ENCODE results near the gene WDPCP. TPM values are rescaled to one million over a fixed set of nuclear protein-coding genes. Genes with fewer than 3 reads are reported as not detected.

The WDPCP gene
- total RNA-seq, 4 donors from 2014 or later = 7.2 to 47.3 (median 13.0) TPM

GRCh38 chr2:63270717-63271116 lies 317.6 kb downstream of the WDPCP start:
- H3K27ac ChIP-seq = no peak overlapping the region
- TF ChIP-seq CTCF (IDR thresholded peaks at IDR 0.05 in 4 of 5, conservative IDR thresholded peaks at IDR 0.05 in 1 of 5) (no peak), POLR2A (IDR thresholded peaks at IDR 0.05) (no peak)
- H3K4me1 ChIP-seq = no peaks in the 10 kb centered on the region
- H3K27me3 ChIP-seq = no peaks in the 10 kb centered on the region
- H3K9me3 ChIP-seq = peaks cover 0 to 11% (median 0%) of the 10 kb centered on the region in 3 donors
- no peak for ATAC-seq
- intact Hi-C loops (cut with DNase I; ENCODE audit: low total_unique reads) = no loop called here
- in situ Hi-C loops (cut with MboI; ENCODE audit: low sequenced_read_pairs in 4 of 4) = no loop called here
- no peak overlapping the region for H3K4me3 ChIP-seq
- DNase-seq = no peak
- H3K36me3 ChIP-seq = no peaks in the 10 kb centered on the region

GRCh38 chr2:63268946-63269345 lies 319.3 kb downstream of the WDPCP start:
- H3K4me1 ChIP-seq = no peaks in the 10 kb centered on the region
- no peak for ATAC-seq
- peaks cover 0 to 11% (median 0%) of the 10 kb centered on the region in 3 donors for H3K9me3 ChIP-seq
- H3K27me3 ChIP-seq = no peaks in the 10 kb centered on the region
- H3K27ac ChIP-seq = no peak overlapping the region
- intact Hi-C loops (cut with DNase I; ENCODE audit: low total_unique reads) (no loop called here), in situ Hi-C loops (cut with MboI; ENCODE audit: low sequenced_read_pairs in 4 of 4) (no loop called here)
- DNase-seq = no peak
- TF ChIP-seq CTCF (IDR thresholded peaks at IDR 0.05 in 4 of 5, conservative IDR thresholded peaks at IDR 0.05 in 1 of 5) (no peak), POLR2A (IDR thresholded peaks at IDR 0.05) (no peak)
- H3K4me3 ChIP-seq = no peak overlapping the region
- H3K36me3 ChIP-seq = no peaks in the 10 kb centered on the region

GRCh38 chr2:63261137-63261621 lies 327.1 kb downstream of the WDPCP start:
- DNase-seq = no peak
- Histone ChIP-seq H3K36me3 (no peaks in the 10 kb centered on the region), H3K27me3 (no peaks in the 10 kb centered on the region), H3K4me1 (no peaks in the 10 kb centered on the region), H3K9me3 (no peaks in the 10 kb centered on the region), H3K4me3 (no peak overlapping the region), H3K27ac (no peak overlapping the region)
- TF ChIP-seq CTCF (IDR thresholded peaks at IDR 0.05 in 4 of 5, conservative IDR thresholded peaks at IDR 0.05 in 1 of 5) (no peak), POLR2A (IDR thresholded peaks at IDR 0.05) (no peak)
- no peak for ATAC-seq
- in situ Hi-C loops (cut with MboI; ENCODE audit: low sequenced_read_pairs in 4 of 4) = no loop called here
- intact Hi-C loops (cut with DNase I; ENCODE audit: low total_unique reads) = no loop called here

- no peak overlapping the region for H3K27ac ChIP-seq
- TF ChIP-seq CTCF (IDR thresholded peaks at IDR 0.05 in 4 of 5, conservative IDR thresholded peaks at IDR 0.05 in 1 of 5) = no peak
- TF ChIP-seq POLR2A (IDR thresholded peaks at IDR 0.05) = no peak
- H3K4me3 ChIP-seq = no peak overlapping the region
- H3K36me3 ChIP-seq = no peaks in the 10 kb centered on the region
- intact Hi-C loops (cut with DNase I; ENCODE audit: low total_unique reads) (no loop called here), in situ Hi-C loops (cut with MboI; ENCODE audit: low sequenced_read_pairs in 4 of 4) (no loop called here)
- no peaks in the 10 kb centered on the region for H3K9me3 ChIP-seq
- H3K27me3 ChIP-seq = no peaks in the 10 kb centered on the region
- DNase-seq (no peak), ATAC-seq (no peak)
- no peaks in the 10 kb centered on the region for H3K4me1 ChIP-seq
Measured at GRCh38 chr2:63257473-63257872, 330.8 kb downstream of the WDPCP start.

- Histone ChIP-seq H3K36me3 (no peaks in the 10 kb centered on the region), H3K4me3 (no peak overlapping the region), H3K4me1 (no peaks in the 10 kb centered on the region), H3K27me3 (no peaks in the 10 kb centered on the region), H3K27ac (no peak overlapping the region), H3K9me3 (no peaks in the 10 kb centered on the region)
- intact Hi-C loops (cut with DNase I; ENCODE audit: low total_unique reads) (no loop called here), in situ Hi-C loops (cut with MboI; ENCODE audit: low sequenced_read_pairs in 4 of 4) (no loop called here)
- DNase-seq (no peak), ATAC-seq (no peak)
- no peak for TF ChIP-seq POLR2A (IDR thresholded peaks at IDR 0.05)
- TF ChIP-seq CTCF (IDR thresholded peaks at IDR 0.05 in 4 of 5, conservative IDR thresholded peaks at IDR 0.05 in 1 of 5) = no peak
Measured at GRCh38 chr2:63249161-63249560, 339.1 kb downstream of the WDPCP start.

Measured in gastrocnemius medialis (tissue), 4 donors.